Neuronal stem cell (in vitro differentiated cells): ENCODE results near the gene ASXL2.
"Not testable (repeated sequence)": the region's sequence is repeated elsewhere in the genome, so short reads cannot be mapped to it uniquely, and the experiment has no call there.

Experiments
- DNase-seq: peaks from one replicate; pipeline ENCODE4 v3.0.0-alpha.2; 2013; ENCODE audit warnings: low spot score
- H2AFZ ChIP-seq: one replicate; pipeline ENCODE4 v1.6.1; 2013; ENCODE audit warnings: mild to moderate bottlenecking, low read length, inconsistent platforms
- H2AK5ac ChIP-seq: 2 replicates; pipeline ENCODE4 v1.6.1; 2013; ENCODE audit warnings: low read depth, mild to moderate bottlenecking, inconsistent platforms, low read length, moderate library complexity, mixed read lengths
- H2BK120ac ChIP-seq: 2 replicates; pipeline ENCODE4 v1.6.1; 2013; ENCODE audit warnings: low read depth, mild to moderate bottlenecking, inconsistent platforms, low read length, moderate library complexity, mixed read lengths
- H2BK12ac ChIP-seq: one replicate; pipeline ENCODE4 v1.6.1; 2013; ENCODE audit warnings: low read length, inconsistent platforms
- H2BK15ac ChIP-seq: 2 replicates; pipeline ENCODE4 v1.6.1; 2013; ENCODE audit warnings: mild to moderate bottlenecking, low read length, inconsistent platforms, mixed read lengths
- H2BK5ac ChIP-seq: one replicate; pipeline ENCODE4 v1.6.1; 2013; ENCODE audit warnings: inconsistent platforms, mild to moderate bottlenecking, low read length, moderate library complexity
- H3K14ac ChIP-seq: one replicate; pipeline ENCODE4 v1.6.1; 2013; ENCODE audit warnings: low read length, inconsistent platforms
- H3K18ac ChIP-seq: 2 replicates; pipeline ENCODE4 v1.6.1; 2013; ENCODE audit warnings: low read length, inconsistent platforms
- H3K23ac ChIP-seq: 2 replicates; pipeline ENCODE4 v1.6.1; 2013; ENCODE audit warnings: low read depth, mild to moderate bottlenecking, mixed read lengths, low read length, inconsistent platforms; ENCODE audit not compliant: poor library complexity
- H3K27ac ChIP-seq: replicated peaks from 3 replicates; pipeline ENCODE4 v1.5.1; 2013; ENCODE audit warnings: low read length, inconsistent platforms
- H3K27me3 ChIP-seq, 3 experiments: 2 replicates each; pipeline ENCODE4 v1.6.1; 2013; ENCODE audit warnings: low read length in 3 of 3, mild to moderate bottlenecking in 2 of 3, inconsistent platforms in 1 of 3, low read depth in 1 of 3, mixed read lengths in 1 of 3, moderate library complexity in 1 of 3; ENCODE audit not compliant: control insufficient read depth in 3 of 3, insufficient read depth in 3 of 3
- H3K36me3 ChIP-seq, 2 donors: replicated peaks in 1 of 2; 2 replicates each; pipeline ENCODE4 v1.6.1; 2013; ENCODE audit warnings: low read length in 2 of 2; ENCODE audit not compliant: control insufficient read depth in 2 of 2, insufficient read depth in 2 of 2
- H3K4ac ChIP-seq: 2 replicates; pipeline ENCODE4 v1.6.1; 2013; ENCODE audit warnings: inconsistent platforms, mild to moderate bottlenecking, low read length, moderate library complexity
- H3K4me1 ChIP-seq, 2 donors: 1 replicate in 1 of 2; 2 replicates in 1 of 2; pipeline ENCODE4 v1.6.1; 2013; ENCODE audit warnings: low read length in 2 of 2, low read depth in 1 of 2; ENCODE audit not compliant: control insufficient read depth in 2 of 2, insufficient read depth in 1 of 2
- H3K4me2 ChIP-seq: one replicate; pipeline ENCODE4 v1.6.1; 2013; ENCODE audit warnings: mild to moderate bottlenecking, low read length, inconsistent platforms; ENCODE audit not compliant: insufficient read depth, poor library complexity, severe bottlenecking
- H3K4me3 ChIP-seq, 2 donors: 2 replicates each; pipeline ENCODE4 v1.5.1; 2013; ENCODE audit warnings: low read length in 2 of 2, mild to moderate bottlenecking in 2 of 2, inconsistent platforms in 1 of 2, moderate library complexity in 1 of 2
- H3K79me1 ChIP-seq: one replicate; pipeline ENCODE4 v1.6.1; 2013; ENCODE audit warnings: low read depth, mild to moderate bottlenecking, inconsistent platforms, low read length, moderate library complexity
- H3K9ac ChIP-seq: one replicate; pipeline ENCODE4 v1.6.1; 2013; ENCODE audit warnings: mild to moderate bottlenecking, low read depth, low read length, inconsistent platforms; ENCODE audit not compliant: poor library complexity
- H3K9me3 ChIP-seq, 2 donors: replicated peaks in 1 of 2; 2 replicates each; pipeline versions ENCODE3 to v1.6.1; 2013; ENCODE audit warnings: low read length in 2 of 2, mild to moderate bottlenecking in 2 of 2, inconsistent platforms in 1 of 2, low read depth in 1 of 2, mixed read lengths in 1 of 2, moderate library complexity in 1 of 2; ENCODE audit not compliant: control insufficient read depth in 2 of 2, insufficient read depth in 1 of 2
- H4K8ac ChIP-seq: one replicate; pipeline ENCODE4 v1.6.1; 2013; ENCODE audit warnings: low read depth, mild to moderate bottlenecking, inconsistent platforms, low read length, moderate library complexity
- H4K91ac ChIP-seq: one replicate; pipeline ENCODE4 v1.6.1; 2013; ENCODE audit warnings: low read length, low read depth, mild to moderate bottlenecking, inconsistent platforms; ENCODE audit not compliant: poor library complexity
- WGBS, 2 donors: extraction: QIAGEN DNeasy Blood & Tissue Kit; methylation state at CpG; one replicate each; pipeline ENCODE4 v1.1.7; 2013; ENCODE audit warnings: missing lambda C conversion rate in 2 of 2, mixed read lengths in 1 of 2; ENCODE audit not compliant: insufficient read length in 2 of 2, insufficient replicate concordance in 1 of 2; ENCODE audit errors: extremely low coverage in 2 of 2; 5-methylcytosine and 5-hydroxymethylcytosine counted together

ASXL2 gene

DNA sequence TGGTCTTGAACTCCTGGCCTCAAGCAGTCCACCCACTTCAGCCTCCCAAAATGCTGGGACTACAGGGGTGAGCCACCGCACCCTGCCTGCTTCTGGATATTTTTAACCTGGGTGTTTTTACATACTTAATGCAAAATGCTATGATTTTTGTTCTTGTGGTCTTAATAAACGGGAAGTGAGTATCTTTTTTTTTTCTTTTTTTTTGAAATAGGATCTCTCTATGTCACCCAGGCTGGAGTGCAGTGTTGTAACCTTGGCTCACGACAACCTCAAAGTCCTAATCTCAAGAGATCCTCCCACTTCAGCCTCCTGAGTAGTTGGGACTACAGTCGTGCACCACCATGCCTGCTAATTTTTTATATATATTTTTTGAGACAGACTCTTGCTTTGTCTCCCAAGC lies 19.2 kb upstream of the ASXL2 start:
- H2BK15ac ChIP-seq, result no peak overlapping the region
- H3K14ac ChIP-seq, result no peak overlapping the region
- H4K8ac ChIP-seq, result no peak overlapping the region
- H2BK5ac ChIP-seq, result no peak overlapping the region
- H3K79me1 ChIP-seq, result no peaks in the 10 kb centered on the region
- H3K4ac ChIP-seq, result no peak overlapping the region
- H3K18ac ChIP-seq, result no peak overlapping the region
- H3K36me3 ChIP-seq, result no peaks in the 10 kb centered on the region
- no peak overlapping the region for H4K91ac ChIP-seq
- H3K4me1 ChIP-seq, result peaks cover 4 to 8% of the 10 kb centered on the region in 2 donors
- DNase-seq, result no peak
- H3K27me3 ChIP-seq, result no peaks in the 10 kb centered on the region
- no peak overlapping the region for H3K27ac ChIP-seq
- no peak overlapping the region for H2AFZ ChIP-seq
- H2BK12ac ChIP-seq, result no peak overlapping the region
- H3K9me3 ChIP-seq, result no peaks in the 10 kb centered on the region
- WGBS, 2 donors, result no CpG with 5 or more reads among the region's 4 CpGs
- no peak overlapping the region for H2AK5ac ChIP-seq
- H3K4me3 ChIP-seq, result no peak overlapping the region
- H3K4me2 ChIP-seq, result no peak overlapping the region
- no peak overlapping the region for H3K9ac ChIP-seq
- no peak overlapping the region for H3K23ac ChIP-seq
- no peak overlapping the region for H2BK120ac ChIP-seq

DNA sequence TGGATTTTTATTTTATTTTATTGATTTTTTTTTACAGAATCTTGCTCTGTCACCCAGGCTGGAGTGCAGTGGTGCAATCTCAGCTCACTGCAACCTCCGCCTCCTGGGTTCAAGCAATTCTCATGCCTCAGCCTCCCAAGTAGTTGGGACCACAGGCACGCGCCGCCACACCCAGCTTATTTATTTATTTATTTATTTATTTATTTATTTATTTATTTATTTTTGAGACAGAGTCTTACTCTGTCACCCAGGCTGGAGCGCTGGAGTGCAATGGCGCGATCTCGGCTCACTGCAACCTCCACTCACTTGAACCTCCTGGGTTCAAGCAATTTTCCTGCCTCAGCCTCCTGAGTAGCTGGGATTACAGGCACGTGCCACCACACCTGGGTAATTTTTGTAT lies 18.0 kb upstream of the ASXL2 start:
- not testable (repeated sequence) for H4K91ac ChIP-seq, H4K8ac ChIP-seq, H3K4me3 ChIP-seq, H3K14ac ChIP-seq, H2BK15ac ChIP-seq, DNase-seq, H3K79me1 ChIP-seq, H3K27me3 ChIP-seq, H3K36me3 ChIP-seq, H3K9ac ChIP-seq, H3K9me3 ChIP-seq, H3K4ac ChIP-seq, H3K4me2 ChIP-seq, H3K18ac ChIP-seq, H2BK120ac ChIP-seq, H2AK5ac ChIP-seq, H2AFZ ChIP-seq, H2BK5ac ChIP-seq, H2BK12ac ChIP-seq, H3K23ac ChIP-seq, H3K27ac ChIP-seq, H3K4me1 ChIP-seq
- no CpG with 5 or more reads among the region's 9 CpGs for WGBS, 2 donors

DNA sequence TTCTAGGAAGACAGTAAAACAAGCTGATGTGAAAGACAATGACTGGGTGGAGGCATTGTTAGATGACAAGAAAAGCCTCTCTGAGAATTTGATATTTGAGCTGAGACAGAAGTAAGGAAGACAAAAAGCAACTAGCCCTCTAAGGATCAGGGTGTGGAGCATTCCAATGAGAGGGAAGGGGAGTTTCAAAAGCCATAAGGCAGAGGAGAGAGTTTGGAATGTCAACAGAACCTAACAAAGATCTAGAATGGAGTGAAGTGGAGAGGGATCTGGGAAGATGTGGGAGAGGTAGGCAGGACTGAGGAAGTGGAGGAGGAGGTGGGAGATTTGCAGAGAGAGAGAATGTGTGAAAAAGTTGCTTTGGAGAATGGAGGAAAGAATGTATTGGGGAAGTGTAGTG lies 17.3 kb upstream of the ASXL2 start:
- Histone ChIP-seq H3K79me1 (no peaks in the 10 kb centered on the region), H3K36me3 (no peaks in the 10 kb centered on the region), H3K14ac (no peak overlapping the region), H3K9me3 (no peaks in the 10 kb centered on the region), H3K27me3 (no peaks in the 10 kb centered on the region), H4K8ac (no peak overlapping the region), H3K27ac (no peak overlapping the region), H2AFZ (peak overlapping the region; percentile 14), H3K23ac (no peak overlapping the region), H3K9ac (no peak overlapping the region), H3K4ac (no peak overlapping the region), H3K18ac (no peak overlapping the region), H3K4me2 (no peak overlapping the region), H2AK5ac (no peak overlapping the region), H2BK12ac (no peak overlapping the region), H3K4me1 (peaks cover 4 to 8% of the 10 kb centered on the region in 2 donors), H2BK5ac (no peak overlapping the region), H2BK15ac (no peak overlapping the region), H4K91ac (no peak overlapping the region), H2BK120ac (no peak overlapping the region), H3K4me3 (no peak overlapping the region)
- no peak for DNase-seq

DNA sequence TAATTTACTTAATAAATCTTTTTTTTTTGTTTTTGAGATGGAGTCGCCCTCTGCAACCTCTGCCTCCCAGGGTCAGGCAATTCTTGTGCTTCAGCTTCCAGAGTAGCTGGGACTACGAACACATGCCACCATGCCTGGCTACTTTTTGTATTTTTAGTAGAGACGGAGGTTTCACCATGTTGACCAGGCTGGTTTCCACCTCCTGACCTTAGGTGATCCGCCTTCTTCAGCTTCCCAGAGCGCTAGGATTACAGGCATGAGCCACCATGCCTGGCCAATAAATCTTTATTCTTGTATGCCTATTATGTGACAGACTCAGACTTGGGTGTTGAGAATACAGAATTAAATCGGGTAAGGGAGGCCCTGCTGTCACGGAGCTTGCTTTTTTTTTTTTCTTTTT lies 16.7 kb upstream of the ASXL2 start:
- Histone ChIP-seq H2AK5ac (no peak overlapping the region), H3K14ac (no peak overlapping the region), H3K4ac (no peak overlapping the region), H3K4me2 (no peak overlapping the region), H3K9me3 (no peaks in the 10 kb centered on the region), H3K4me1 (peaks cover 4 to 8% of the 10 kb centered on the region in 2 donors), H3K36me3 (no peaks in the 10 kb centered on the region), H4K8ac (no peak overlapping the region), H2BK5ac (no peak overlapping the region), H4K91ac (no peak overlapping the region), H3K9ac (no peak overlapping the region), H3K23ac (no peak overlapping the region), H3K4me3 (no peak overlapping the region), H2BK120ac (no peak overlapping the region), H2BK12ac (no peak overlapping the region), H3K79me1 (no peaks in the 10 kb centered on the region), H3K27ac (no peak overlapping the region), H3K18ac (no peak overlapping the region), H2BK15ac (no peak overlapping the region), H2AFZ (peak overlapping the region; percentile 14), H3K27me3 (no peaks in the 10 kb centered on the region)
- no peak for DNase-seq
- no CpG with 5 or more reads among the region's 7 CpGs for WGBS, 2 donors
